GM12874 (cell line): ENCODE measurements around the gene CKAP2.

Experiments used
- TF ChIP-seq, protein P1 (sequence below): IDR thresholded peaks from 2 replicates; pipeline ENCODE4 v1.5.1; 2011; ENCODE audit warnings: low read depth, mild to moderate bottlenecking, control low read depth, low read length, moderate library complexity; ENCODE audit not compliant: insufficient read depth

The CKAP2 gene

DNA sequence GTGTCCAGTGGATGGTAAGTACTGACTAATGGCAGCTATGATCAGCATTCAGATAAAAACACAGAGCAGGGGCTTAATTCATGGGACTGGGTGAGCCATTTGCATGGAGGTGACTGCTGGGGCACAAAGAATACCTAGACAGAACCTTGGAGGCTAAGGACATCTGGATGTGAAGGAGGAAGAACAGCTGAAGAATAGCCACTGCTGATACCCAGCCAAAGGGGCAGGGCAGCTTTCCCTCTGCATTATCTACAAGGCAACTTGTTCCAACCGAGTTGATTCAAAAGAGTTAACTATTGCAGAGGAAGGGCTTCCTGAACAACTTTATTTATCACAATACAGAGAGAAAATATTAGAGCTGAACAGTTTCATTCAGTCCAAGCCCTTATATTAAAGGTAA, 36.2 kb upstream of the CKAP2 start:
- TF ChIP-seq, protein P1, sequence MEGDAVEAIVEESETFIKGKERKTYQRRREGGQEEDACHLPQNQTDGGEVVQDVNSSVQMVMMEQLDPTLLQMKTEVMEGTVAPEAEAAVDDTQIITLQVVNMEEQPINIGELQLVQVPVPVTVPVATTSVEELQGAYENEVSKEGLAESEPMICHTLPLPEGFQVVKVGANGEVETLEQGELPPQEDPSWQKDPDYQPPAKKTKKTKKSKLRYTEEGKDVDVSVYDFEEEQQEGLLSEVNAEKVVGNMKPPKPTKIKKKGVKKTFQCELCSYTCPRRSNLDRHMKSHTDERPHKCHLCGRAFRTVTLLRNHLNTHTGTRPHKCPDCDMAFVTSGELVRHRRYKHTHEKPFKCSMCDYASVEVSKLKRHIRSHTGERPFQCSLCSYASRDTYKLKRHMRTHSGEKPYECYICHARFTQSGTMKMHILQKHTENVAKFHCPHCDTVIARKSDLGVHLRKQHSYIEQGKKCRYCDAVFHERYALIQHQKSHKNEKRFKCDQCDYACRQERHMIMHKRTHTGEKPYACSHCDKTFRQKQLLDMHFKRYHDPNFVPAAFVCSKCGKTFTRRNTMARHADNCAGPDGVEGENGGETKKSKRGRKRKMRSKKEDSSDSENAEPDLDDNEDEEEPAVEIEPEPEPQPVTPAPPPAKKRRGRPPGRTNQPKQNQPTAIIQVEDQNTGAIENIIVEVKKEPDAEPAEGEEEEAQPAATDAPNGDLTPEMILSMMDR: no peak

DNA sequence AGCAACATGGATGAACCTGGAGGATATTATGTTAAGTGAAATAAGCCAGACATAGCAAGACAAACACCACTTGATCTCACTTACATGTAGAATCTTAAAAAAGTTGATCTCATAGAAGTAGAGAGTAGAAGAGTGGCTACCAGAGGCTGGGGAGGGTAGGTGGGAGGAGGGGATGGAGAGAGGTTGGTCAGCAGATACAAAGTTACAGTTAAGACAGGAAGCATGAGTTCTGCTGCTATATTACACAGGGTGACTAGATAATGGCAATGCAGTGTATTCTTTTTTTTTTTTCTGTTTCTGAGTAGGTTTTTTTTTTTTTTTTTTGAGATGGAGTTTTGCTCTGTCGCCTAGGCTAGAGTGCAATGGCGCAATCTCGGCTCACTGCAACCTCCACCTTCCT, 34.1 kb upstream of the CKAP2 start:
- TF ChIP-seq, protein P1: no peak

DNA sequence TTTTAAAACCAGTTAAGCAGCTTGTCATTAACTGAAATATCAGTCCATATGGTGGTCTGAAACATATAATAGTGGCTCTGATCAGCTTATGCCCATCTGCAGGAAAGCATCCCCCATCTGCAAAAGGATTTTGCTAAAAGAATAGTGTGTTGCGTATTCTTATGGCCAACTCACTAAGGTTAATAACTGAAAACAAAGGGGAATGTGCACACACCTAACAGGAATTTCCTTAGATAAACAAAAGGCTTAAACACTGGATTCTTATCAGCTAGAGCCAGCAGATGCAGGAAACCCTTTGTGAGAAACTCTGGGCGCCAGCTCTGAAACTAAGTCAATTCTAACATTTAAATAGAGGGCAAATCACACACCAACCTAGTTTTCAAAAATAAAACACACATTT, 27.0 kb upstream of the CKAP2 start:
- TF ChIP-seq, protein P1: no peak

DNA sequence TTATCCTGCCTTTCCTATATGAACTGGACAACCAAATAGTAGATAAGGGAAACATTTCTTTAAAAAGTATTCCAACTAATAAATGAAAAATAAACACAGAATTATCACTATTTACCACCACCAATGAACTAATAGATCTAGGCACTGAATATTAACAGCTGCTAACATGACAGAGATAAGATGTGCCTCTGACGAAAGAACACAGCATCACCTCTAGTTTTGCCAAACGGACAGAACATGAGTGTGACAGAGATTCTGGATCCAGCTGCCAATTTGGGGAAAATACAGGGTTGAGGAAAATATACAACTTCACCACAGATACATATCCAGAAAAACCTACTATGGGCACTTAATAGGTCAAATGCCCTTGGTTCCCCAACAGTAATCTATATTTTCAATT, 22.8 kb upstream of the CKAP2 start:
- TF ChIP-seq, protein P1: no peak

DNA sequence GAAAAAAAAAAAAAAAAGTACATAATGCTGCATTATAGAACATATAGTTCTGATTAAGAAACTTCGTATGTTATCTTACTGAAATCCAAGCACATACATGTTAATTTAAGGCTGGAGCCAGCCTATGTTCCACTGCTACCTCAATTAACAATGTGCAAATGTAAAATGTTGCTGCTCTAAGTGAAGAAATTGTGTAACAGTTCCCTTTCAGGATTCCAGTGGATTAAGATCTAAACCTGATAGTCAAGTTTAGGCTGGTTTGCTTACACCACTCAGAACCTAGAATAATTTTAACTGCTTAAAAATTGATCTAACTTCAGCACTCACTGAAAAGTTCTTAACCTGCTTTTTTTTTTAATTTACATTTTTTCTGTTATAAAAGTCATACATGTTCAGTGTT, 9.0 kb upstream of the CKAP2 start:
- TF ChIP-seq, protein P1: no peak

DNA sequence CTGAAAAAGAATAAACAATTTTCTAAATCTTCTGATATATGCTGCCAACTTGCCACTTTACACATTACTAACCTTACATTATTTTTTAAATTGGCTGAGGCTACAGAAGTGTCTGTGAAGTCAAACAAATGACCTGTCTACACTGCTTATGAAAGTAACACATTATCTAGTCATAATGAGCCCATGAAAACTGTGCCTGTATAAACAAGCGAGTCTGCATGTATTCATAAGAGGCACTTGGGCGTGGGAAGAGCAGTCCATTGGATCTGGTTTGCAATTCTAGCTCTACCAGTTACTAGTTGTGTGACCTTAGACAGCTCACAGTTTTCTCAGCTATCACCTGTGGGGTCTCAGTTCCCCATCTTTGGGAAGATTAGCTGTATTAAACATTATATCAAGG, 7.9 kb upstream of the CKAP2 start:
- TF ChIP-seq, protein P1: no peak

DNA sequence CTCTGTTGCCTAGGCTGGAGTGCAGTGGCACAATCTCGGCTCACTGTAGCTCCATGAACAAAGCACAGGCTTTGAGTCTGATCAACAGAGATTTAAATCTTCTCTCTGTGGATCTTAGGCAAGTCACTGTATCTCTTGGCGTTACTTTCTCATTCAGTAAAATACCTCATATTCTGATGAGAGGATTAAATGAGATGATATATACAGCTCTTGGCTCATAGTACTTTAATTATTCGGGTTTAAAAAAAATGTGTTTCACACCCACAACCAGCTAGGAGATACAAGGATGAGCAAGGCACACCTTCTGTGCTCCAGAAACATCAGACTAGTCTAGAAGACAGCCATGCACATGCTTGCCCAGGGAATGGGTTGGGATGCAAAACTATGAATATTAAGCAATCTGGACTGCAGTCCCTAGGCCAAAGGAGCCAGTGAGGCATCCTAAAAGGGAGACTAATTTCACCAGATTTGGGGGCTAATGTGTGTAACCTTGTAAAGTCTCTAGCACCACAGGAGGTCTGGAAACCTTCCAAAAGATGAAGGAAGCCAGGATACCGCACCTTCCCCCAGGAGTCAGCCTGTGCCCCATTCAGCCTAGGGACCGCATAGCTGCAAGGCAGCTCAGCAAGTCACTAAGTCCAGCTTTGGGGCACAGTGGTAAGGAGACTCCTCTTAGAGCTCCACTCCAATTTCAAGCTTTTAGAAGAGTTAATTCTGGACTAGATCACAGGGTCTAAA, 7.3 kb upstream of the CKAP2 start:
- TF ChIP-seq, protein P1: no peak
